GM23338 (cell line): ENCODE results near the gene ANKRD60. TPM values are rescaled to one million over a fixed set of nuclear protein-coding genes. Genes with fewer than 3 reads are reported as not detected.

Source experiments
- ATAC-seq: fragments of 200-7000 bp; cut with Tn5 transposase; 3 replicates; pipeline ENCODE4 v1.9.1; 2020
- DNase-seq: peaks from one replicate; pipeline ENCODE4 v3.0.0-alpha.2; 2015; ENCODE audit warnings: low spot score
- H2AFZ ChIP-seq: fragments of 200-600 bp; sonication (generic); 2 replicates; pipeline ENCODE4 v1.8.0; 2016; ENCODE audit warnings: antibody characterized with exemption, mild to moderate bottlenecking, moderate library complexity
- H3F3A ChIP-seq: fragments of 200-600 bp; sonication (generic); replicated peaks from 2 replicates; pipeline ENCODE4 v1.8.0; 2017; ENCODE audit warnings: antibody characterized with exemption, mixed run types, low read depth
- H3K27ac ChIP-seq: fragments of 200-600 bp; sonication (generic); 2 replicates; pipeline ENCODE4 v1.6.1; 2016; ENCODE audit warnings: low read depth
- H3K27me3 ChIP-seq: fragments of 200-600 bp; sonication (generic); 2 replicates; pipeline ENCODE4 v1.8.0; 2016; ENCODE audit warnings: mild to moderate bottlenecking, mixed run types, moderate library complexity; ENCODE audit not compliant: insufficient read depth
- H3K36me3 ChIP-seq: fragments of 200-600 bp; sonication (generic); 2 replicates; pipeline ENCODE4 v1.8.0; 2016; ENCODE audit warnings: mild to moderate bottlenecking; ENCODE audit not compliant: insufficient read depth
- H3K4me1 ChIP-seq: fragments of 200-600 bp; sonication (generic); 2 replicates; pipeline ENCODE4 v1.8.0; 2016; ENCODE audit warnings: mild to moderate bottlenecking, moderate library complexity; ENCODE audit not compliant: insufficient read depth
- H3K4me2 ChIP-seq: fragments of 200-600 bp; sonication (generic); 2 replicates; pipeline ENCODE4 v1.7.1; 2017; ENCODE audit warnings: mixed run types
- H3K4me3 ChIP-seq: fragments of 200-600 bp; sonication (generic); 2 replicates; pipeline ENCODE4 v1.6.1; 2016; ENCODE audit warnings: mixed run types
- H3K79me2 ChIP-seq: fragments of 200-600 bp; sonication (generic); replicated peaks from 2 replicates; pipeline ENCODE4 v1.8.0; 2017; ENCODE audit warnings: mild to moderate bottlenecking; ENCODE audit not compliant: insufficient read depth
- H3K9me2 ChIP-seq: fragments of 200-600 bp; sonication (generic); 2 replicates; pipeline ENCODE4 v1.8.0; 2017; ENCODE audit not compliant: insufficient read depth
- H4K20me1 ChIP-seq: fragments of 200-600 bp; sonication (generic); replicated peaks from 2 replicates; pipeline ENCODE4 v1.8.0; 2017; ENCODE audit warnings: mild to moderate bottlenecking; ENCODE audit not compliant: insufficient read depth
- H3K27ac Mint-ChIP-seq: 2 replicates; pipeline ENCODE4 v1.8.0; 2020; ENCODE audit warnings: inconsistent platforms, mild to moderate bottlenecking, moderate library complexity, mixed read lengths
- H3K27me3 Mint-ChIP-seq: 3 replicates; pipeline ENCODE4 v1.8.0; 2022; ENCODE audit warnings: low read depth, mild to moderate bottlenecking, moderate library complexity, mixed read lengths, inconsistent platforms; ENCODE audit not compliant: insufficient read depth, poor library complexity
- H3K36me3 Mint-ChIP-seq: 3 replicates; pipeline ENCODE4 v1.8.0; 2021; ENCODE audit warnings: low read depth, mild to moderate bottlenecking, inconsistent platforms, moderate library complexity, mixed read lengths
- H3K4me1 Mint-ChIP-seq: 3 replicates; pipeline ENCODE4 v1.8.0; 2020; ENCODE audit warnings: mild to moderate bottlenecking, inconsistent platforms, mixed read lengths
- H3K4me3 Mint-ChIP-seq: 3 replicates; pipeline ENCODE4 v1.8.0; 2021; ENCODE audit warnings: moderate library complexity, mild to moderate bottlenecking, inconsistent platforms, mixed read lengths
- H3K9me3 Mint-ChIP-seq: 3 replicates; pipeline ENCODE4 v1.8.0; 2020; ENCODE audit warnings: moderate library complexity, mild to moderate bottlenecking, inconsistent platforms, mixed read lengths
- CREB1 ChIP-seq: fragments of 250-450 bp; sonication (Bioruptor Pico); IDR thresholded peaks from 2 replicates; pipeline ENCODE4 v1.5.0; 2020; ENCODE audit warnings: low read depth, mild to moderate bottlenecking, moderate library complexity
- EZH2 ChIP-seq: fragments of 200-600 bp; sonication (generic); IDR thresholded peaks from one replicate; pipeline ENCODE4 v1.8.0; 2017; ENCODE audit warnings: antibody characterized with exemption, mild to moderate bottlenecking, low read depth; ENCODE audit not compliant: unreplicated experiment
- EZH2phosphoT487 ChIP-seq: fragments of 200-600 bp; sonication (generic); IDR thresholded peaks from one replicate; pipeline ENCODE4 v1.8.1; 2018; ENCODE audit warnings: antibody characterized with exemption; ENCODE audit not compliant: unreplicated experiment
- JUNB ChIP-seq: IDR thresholded peaks from one replicate; pipeline ENCODE4 v1.6.1; 2016; ENCODE audit warnings: antibody characterized with exemption; ENCODE audit not compliant: unreplicated experiment
- NANOG ChIP-seq: IDR thresholded peaks from 2 replicates; pipeline ENCODE4 v1.6.1; 2016; ENCODE audit warnings: antibody characterized with exemption, borderline replicate concordance
- POLR2AphosphoS5 ChIP-seq: IDR thresholded peaks from 2 replicates; pipeline ENCODE4 v1.6.1; 2016; ENCODE audit warnings: antibody characterized with exemption, low read depth
- STAT1 ChIP-seq: IDR thresholded peaks from one replicate; pipeline ENCODE4 v1.6.1; 2016; ENCODE audit warnings: antibody characterized with exemption; ENCODE audit not compliant: unreplicated experiment
- ZNF114 ChIP-seq: fragments of 250-450 bp; sonication (Bioruptor Pico); IDR thresholded peaks from 2 replicates; pipeline ENCODE4 v1.5.0; 2020; ENCODE audit warnings: mild to moderate bottlenecking, moderate library complexity
- ZNF331 ChIP-seq: fragments of 250-450 bp; sonication (Bioruptor Pico); IDR thresholded peaks from 2 replicates; pipeline ENCODE4 v1.5.0; 2020; ENCODE audit warnings: low read depth, mild to moderate bottlenecking, moderate library complexity
- polyA plus RNA-seq: library from polyadenylated mRNA; unstranded; fragments of >200 nt; fragmentation: Nextera tagmentation; extraction: Ambion mirVana; gene quantifications from 2 replicates; pipeline ENCODE4 v1.2.1, GENCODE V29; 2016
- total RNA-seq: library from RNA; depleted of rRNA; stranded (reverse); fragments of >200 nt; shearing (Covaris generic); gene quantifications from 2 replicates; pipeline ENCODE4 v1.2.3, GENCODE V29; 2014
- TF ChIP-seq, protein P1 (sequence below): IDR thresholded peaks from one replicate; pipeline ENCODE4 v1.6.1; 2018; ENCODE audit warnings: antibody characterized with exemption; ENCODE audit not compliant: unreplicated experiment
- TF ChIP-seq, protein P2 (sequence below), 2 experiments: fragments of 200-600 bp in 1 of 2; sonication (generic) in 1 of 2; conservative IDR thresholded peaks; 2 replicates each; pipeline versions ENCODE4 v1.5.1 to v1.6.1; 2016 to 2017; ENCODE audit warnings: antibody characterized with exemption in 2 of 2, low read depth in 2 of 2, mild to moderate bottlenecking in 2 of 2, moderate library complexity in 1 of 2
- TF ChIP-seq, protein P3 (sequence below): IDR thresholded peaks from 2 replicates; pipeline ENCODE4 v1.6.1; 2016; ENCODE audit warnings: antibody characterized with exemption
- TF ChIP-seq, protein P4 (sequence below): fragments of 250-450 bp; sonication (Bioruptor Pico); IDR thresholded peaks from 2 replicates; pipeline ENCODE4 v1.5.0; 2020; ENCODE audit warnings: mild to moderate bottlenecking, moderate library complexity

Gene ANKRD60
- total and polyA plus RNA-seq, 2 experiments from 2014 or later = not detected

DNA sequence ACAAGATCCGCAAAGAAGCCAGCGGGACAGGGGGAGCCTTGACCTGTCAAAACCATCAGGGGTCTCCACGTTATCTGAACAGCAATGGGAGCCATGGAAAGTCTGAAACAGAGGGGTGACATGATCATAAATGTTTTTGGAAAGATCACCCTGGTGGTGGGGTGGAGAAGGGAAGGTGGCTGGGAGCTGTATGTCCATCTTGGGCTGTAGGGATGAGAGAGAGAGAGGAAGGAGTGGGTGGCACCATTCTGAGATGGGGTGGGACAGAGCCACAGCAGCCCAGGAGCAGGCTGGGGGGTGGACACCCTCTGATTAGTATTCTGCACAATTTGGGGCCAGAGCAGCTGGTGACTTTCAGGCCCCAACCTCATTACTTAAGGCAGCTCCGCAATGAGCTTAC is 30.1 kb downstream of the ANKRD60 start:
- no peak overlapping the region for H3K27ac Mint-ChIP-seq
- H3K9me3 Mint-ChIP-seq = peaks cover 9% of the 10 kb centered on the region
- H3K36me3 Mint-ChIP-seq = peaks cover 7% of the 10 kb centered on the region; the same call in 2 of the 3 replicates
- H3K27ac ChIP-seq = no peak overlapping the region
- no peaks in the 10 kb centered on the region for H3K4me1 Mint-ChIP-seq
- no peaks in the 10 kb centered on the region for H3K4me1 ChIP-seq
- H3F3A ChIP-seq = no peaks in the 10 kb centered on the region
- H3K79me2 ChIP-seq = no peaks in the 10 kb centered on the region
- ATAC-seq (no peak; the same call in 2 of the 3 replicates), DNase-seq (no peak)
- H3K27me3 ChIP-seq = no peaks in the 10 kb centered on the region
- no peak overlapping the region for H2AFZ ChIP-seq
- no peak overlapping the region for H3K4me2 ChIP-seq
- no peaks in the 10 kb centered on the region for H3K36me3 ChIP-seq
- TF ChIP-seq JUNB (no peak), EZH2 (no peak), ZNF331 (no peak), STAT1 (no peak), POLR2AphosphoS5 (no peak), CREB1 (CRISPR knock-in tag) (no peak), EZH2phosphoT487 (no peak), ZNF114 (CRISPR knock-in tag) (no peak), NANOG (no peak)
- TF ChIP-seq, protein P1, sequence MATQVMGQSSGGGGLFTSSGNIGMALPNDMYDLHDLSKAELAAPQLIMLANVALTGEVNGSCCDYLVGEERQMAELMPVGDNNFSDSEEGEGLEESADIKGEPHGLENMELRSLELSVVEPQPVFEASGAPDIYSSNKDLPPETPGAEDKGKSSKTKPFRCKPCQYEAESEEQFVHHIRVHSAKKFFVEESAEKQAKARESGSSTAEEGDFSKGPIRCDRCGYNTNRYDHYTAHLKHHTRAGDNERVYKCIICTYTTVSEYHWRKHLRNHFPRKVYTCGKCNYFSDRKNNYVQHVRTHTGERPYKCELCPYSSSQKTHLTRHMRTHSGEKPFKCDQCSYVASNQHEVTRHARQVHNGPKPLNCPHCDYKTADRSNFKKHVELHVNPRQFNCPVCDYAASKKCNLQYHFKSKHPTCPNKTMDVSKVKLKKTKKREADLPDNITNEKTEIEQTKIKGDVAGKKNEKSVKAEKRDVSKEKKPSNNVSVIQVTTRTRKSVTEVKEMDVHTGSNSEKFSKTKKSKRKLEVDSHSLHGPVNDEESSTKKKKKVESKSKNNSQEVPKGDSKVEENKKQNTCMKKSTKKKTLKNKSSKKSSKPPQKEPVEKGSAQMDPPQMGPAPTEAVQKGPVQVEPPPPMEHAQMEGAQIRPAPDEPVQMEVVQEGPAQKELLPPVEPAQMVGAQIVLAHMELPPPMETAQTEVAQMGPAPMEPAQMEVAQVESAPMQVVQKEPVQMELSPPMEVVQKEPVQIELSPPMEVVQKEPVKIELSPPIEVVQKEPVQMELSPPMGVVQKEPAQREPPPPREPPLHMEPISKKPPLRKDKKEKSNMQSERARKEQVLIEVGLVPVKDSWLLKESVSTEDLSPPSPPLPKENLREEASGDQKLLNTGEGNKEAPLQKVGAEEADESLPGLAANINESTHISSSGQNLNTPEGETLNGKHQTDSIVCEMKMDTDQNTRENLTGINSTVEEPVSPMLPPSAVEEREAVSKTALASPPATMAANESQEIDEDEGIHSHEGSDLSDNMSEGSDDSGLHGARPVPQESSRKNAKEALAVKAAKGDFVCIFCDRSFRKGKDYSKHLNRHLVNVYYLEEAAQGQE = no peak
- TF ChIP-seq, protein P2, sequence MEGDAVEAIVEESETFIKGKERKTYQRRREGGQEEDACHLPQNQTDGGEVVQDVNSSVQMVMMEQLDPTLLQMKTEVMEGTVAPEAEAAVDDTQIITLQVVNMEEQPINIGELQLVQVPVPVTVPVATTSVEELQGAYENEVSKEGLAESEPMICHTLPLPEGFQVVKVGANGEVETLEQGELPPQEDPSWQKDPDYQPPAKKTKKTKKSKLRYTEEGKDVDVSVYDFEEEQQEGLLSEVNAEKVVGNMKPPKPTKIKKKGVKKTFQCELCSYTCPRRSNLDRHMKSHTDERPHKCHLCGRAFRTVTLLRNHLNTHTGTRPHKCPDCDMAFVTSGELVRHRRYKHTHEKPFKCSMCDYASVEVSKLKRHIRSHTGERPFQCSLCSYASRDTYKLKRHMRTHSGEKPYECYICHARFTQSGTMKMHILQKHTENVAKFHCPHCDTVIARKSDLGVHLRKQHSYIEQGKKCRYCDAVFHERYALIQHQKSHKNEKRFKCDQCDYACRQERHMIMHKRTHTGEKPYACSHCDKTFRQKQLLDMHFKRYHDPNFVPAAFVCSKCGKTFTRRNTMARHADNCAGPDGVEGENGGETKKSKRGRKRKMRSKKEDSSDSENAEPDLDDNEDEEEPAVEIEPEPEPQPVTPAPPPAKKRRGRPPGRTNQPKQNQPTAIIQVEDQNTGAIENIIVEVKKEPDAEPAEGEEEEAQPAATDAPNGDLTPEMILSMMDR (conservative IDR thresholded peaks at IDR 0.05; ENCODE audit: low read depth in 2 of 2) = no peak
- TF ChIP-seq, protein P3, sequence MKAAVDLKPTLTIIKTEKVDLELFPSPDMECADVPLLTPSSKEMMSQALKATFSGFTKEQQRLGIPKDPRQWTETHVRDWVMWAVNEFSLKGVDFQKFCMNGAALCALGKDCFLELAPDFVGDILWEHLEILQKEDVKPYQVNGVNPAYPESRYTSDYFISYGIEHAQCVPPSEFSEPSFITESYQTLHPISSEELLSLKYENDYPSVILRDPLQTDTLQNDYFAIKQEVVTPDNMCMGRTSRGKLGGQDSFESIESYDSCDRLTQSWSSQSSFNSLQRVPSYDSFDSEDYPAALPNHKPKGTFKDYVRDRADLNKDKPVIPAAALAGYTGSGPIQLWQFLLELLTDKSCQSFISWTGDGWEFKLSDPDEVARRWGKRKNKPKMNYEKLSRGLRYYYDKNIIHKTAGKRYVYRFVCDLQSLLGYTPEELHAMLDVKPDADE = no peak
- TF ChIP-seq, protein P4, sequence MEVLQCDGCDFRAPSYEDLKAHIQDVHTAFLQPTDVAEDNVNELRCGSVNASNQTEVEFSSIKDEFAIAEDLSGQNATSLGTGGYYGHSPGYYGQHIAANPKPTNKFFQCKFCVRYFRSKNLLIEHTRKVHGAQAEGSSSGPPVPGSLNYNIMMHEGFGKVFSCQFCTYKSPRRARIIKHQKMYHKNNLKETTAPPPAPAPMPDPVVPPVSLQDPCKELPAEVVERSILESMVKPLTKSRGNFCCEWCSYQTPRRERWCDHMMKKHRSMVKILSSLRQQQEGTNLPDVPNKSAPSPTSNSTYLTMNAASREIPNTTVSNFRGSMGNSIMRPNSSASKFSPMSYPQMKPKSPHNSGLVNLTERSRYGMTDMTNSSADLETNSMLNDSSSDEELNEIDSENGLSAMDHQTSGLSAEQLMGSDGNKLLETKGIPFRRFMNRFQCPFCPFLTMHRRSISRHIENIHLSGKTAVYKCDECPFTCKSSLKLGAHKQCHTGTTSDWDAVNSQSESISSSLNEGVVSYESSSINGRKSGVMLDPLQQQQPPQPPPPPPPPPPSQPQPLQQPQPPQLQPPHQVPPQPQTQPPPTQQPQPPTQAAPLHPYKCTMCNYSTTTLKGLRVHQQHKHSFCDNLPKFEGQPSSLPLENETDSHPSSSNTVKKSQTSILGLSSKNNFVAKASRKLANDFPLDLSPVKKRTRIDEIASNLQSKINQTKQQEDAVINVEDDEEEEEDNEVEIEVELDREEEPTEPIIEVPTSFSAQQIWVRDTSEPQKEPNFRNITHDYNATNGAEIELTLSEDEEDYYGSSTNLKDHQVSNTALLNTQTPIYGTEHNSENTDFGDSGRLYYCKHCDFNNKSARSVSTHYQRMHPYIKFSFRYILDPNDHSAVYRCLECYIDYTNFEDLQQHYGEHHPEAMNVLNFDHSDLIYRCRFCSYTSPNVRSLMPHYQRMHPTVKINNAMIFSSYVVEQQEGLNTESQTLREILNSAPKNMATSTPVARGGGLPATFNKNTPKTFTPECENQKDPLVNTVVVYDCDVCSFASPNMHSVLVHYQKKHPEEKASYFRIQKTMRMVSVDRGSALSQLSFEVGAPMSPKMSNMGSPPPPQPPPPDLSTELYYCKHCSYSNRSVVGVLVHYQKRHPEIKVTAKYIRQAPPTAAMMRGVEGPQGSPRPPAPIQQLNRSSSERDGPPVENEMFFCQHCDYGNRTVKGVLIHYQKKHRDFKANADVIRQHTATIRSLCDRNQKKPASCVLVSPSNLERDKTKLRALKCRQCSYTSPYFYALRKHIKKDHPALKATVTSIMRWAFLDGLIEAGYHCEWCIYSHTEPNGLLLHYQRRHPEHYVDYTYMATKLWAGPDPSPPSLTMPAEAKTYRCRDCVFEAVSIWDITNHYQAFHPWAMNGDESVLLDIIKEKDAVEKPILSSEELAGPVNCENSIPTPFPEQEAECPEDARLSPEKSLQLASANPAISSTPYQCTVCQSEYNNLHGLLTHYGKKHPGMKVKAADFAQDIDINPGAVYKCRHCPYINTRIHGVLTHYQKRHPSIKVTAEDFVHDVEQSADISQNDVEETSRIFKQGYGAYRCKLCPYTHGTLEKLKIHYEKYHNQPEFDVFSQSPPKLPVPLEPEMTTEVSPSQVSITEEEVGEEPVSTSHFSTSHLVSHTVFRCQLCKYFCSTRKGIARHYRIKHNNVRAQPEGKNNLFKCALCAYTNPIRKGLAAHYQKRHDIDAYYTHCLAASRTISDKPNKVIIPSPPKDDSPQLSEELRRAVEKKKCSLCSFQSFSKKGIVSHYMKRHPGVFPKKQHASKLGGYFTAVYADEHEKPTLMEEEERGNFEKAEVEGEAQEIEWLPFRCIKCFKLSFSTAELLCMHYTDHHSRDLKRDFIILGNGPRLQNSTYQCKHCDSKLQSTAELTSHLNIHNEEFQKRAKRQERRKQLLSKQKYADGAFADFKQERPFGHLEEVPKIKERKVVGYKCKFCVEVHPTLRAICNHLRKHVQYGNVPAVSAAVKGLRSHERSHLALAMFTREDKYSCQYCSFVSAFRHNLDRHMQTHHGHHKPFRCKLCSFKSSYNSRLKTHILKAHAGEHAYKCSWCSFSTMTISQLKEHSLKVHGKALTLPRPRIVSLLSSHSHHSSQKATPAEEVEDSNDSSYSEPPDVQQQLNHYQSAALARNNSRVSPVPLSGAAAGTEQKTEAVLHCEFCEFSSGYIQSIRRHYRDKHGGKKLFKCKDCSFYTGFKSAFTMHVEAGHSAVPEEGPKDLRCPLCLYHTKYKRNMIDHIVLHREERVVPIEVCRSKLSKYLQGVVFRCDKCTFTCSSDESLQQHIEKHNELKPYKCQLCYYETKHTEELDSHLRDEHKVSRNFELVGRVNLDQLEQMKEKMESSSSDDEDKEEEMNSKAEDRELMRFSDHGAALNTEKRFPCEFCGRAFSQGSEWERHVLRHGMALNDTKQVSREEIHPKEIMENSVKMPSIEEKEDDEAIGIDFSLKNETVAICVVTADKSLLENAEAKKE (CRISPR knock-in tag) = no peak
- H3K27me3 Mint-ChIP-seq = peaks cover 10% of the 10 kb centered on the region
- H4K20me1 ChIP-seq = no peaks in the 10 kb centered on the region
- H3K4me3 Mint-ChIP-seq = no peak overlapping the region
- H3K4me3 ChIP-seq = no peak overlapping the region
- H3K9me2 ChIP-seq = no peaks in the 10 kb centered on the region
